CD14-positive monocyte (primary cell): ENCODE results near the gene SKIDA1. TPM values are rescaled to one million over a fixed set of nuclear protein-coding genes. Genes with fewer than 3 reads are reported as not detected.
A peak's percentile ranks its signal among the peaks of the same experiment; 100 is the strongest.

Source experiments
- DNase-seq, 3 donors: peaks; one replicate each; pipeline ENCODE4 v3.0.0-alpha.2; 2011 to 2022
- H2AFZ ChIP-seq: 2 replicates; pipeline ENCODE4 v1.6.0; 2012; ENCODE audit warnings: mild to moderate bottlenecking, low read depth, low read length, inconsistent platforms; ENCODE audit not compliant: insufficient read depth, poor library complexity, severe bottlenecking
- H3K27ac ChIP-seq, 2 donors: 1 replicate in 1 of 2; 2 replicates in 1 of 2; pipeline ENCODE4 v1.5.1; 2012 to 2013; ENCODE audit warnings: low read length in 2 of 2, control low read depth in 1 of 2, inconsistent platforms in 1 of 2, low read depth in 1 of 2, mild to moderate bottlenecking in 1 of 2
- H3K27me3 ChIP-seq, 2 donors: one replicate each; pipeline versions ENCODE4 v1.6.0 to v1.6.1; 2011 to 2013; ENCODE audit warnings: low read length in 2 of 2; ENCODE audit not compliant: control insufficient read depth in 2 of 2, insufficient read depth in 2 of 2
- H3K36me3 ChIP-seq, 2 donors: replicated peaks in 1 of 2; 1 replicate in 1 of 2; 2 replicates in 1 of 2; pipeline versions ENCODE4 v1.5.1 to v1.6.1; 2012 to 2013; ENCODE audit warnings: low read length in 2 of 2, control low read depth in 1 of 2, inconsistent platforms in 1 of 2, mild to moderate bottlenecking in 1 of 2; ENCODE audit not compliant: insufficient read depth in 2 of 2, control insufficient read depth in 1 of 2
- H3K4me1 ChIP-seq, 2 donors: 1 replicate in 1 of 2; 2 replicates in 1 of 2; pipeline versions ENCODE4 v1.5.1 to v1.6.1; 2012 to 2013; ENCODE audit warnings: low read length in 2 of 2, control low read depth in 1 of 2, inconsistent platforms in 1 of 2, mild to moderate bottlenecking in 1 of 2, moderate library complexity in 1 of 2; ENCODE audit not compliant: insufficient read depth in 2 of 2, control insufficient read depth in 1 of 2
- H3K4me2 ChIP-seq: replicated peaks from 2 replicates; pipeline ENCODE3; 2012; ENCODE audit warnings: low read length, moderate library complexity, mild to moderate bottlenecking; ENCODE audit not compliant: poor library complexity, severe bottlenecking; ENCODE audit errors: extremely low read depth
- H3K4me3 ChIP-seq, 3 experiments: fragments of 200-600 bp in 1 of 3; sonication (generic) in 1 of 3; replicated peaks in 1 of 3; 1 replicate in 2 of 3; 2 replicates in 1 of 3; pipeline ENCODE4 v1.5.1; 2011 to 2013; ENCODE audit warnings: low read length in 3 of 3, mild to moderate bottlenecking in 3 of 3, control low read depth in 2 of 3, low read depth in 2 of 3, inconsistent platforms in 1 of 3, moderate library complexity in 1 of 3
- H3K79me2 ChIP-seq: 2 replicates; pipeline ENCODE4 v1.6.0; 2012; ENCODE audit warnings: mild to moderate bottlenecking, control low read depth, inconsistent platforms, low read length, moderate library complexity; ENCODE audit not compliant: insufficient read depth
- H3K9ac ChIP-seq: 2 replicates; pipeline ENCODE4 v1.6.0; 2017; ENCODE audit warnings: low read length, mild to moderate bottlenecking; ENCODE audit not compliant: insufficient read depth, poor library complexity, severe bottlenecking
- H3K9me3 ChIP-seq, 2 donors: replicated peaks in 1 of 2; 1 replicate in 1 of 2; 2 replicates in 1 of 2; pipeline versions ENCODE4 v1.5.1 to v1.6.1; 2012 to 2013; ENCODE audit warnings: low read length in 2 of 2, control low read depth in 1 of 2; ENCODE audit not compliant: control insufficient read depth in 1 of 2, insufficient read depth in 1 of 2
- H4K20me1 ChIP-seq: 2 replicates; pipeline ENCODE4 v1.6.0; 2012; ENCODE audit warnings: mild to moderate bottlenecking, low read length, control low read depth, moderate library complexity; ENCODE audit not compliant: insufficient read depth
- H3K27ac Mint-ChIP-seq, 7 donors: one replicate each; pipeline ENCODE4 v1.8.0; 2020; ENCODE audit warnings: mild to moderate bottlenecking in 7 of 7, mixed read lengths in 7 of 7, moderate library complexity in 6 of 7, inconsistent platforms in 2 of 7
- H3K27me3 Mint-ChIP-seq, 3 donors: one replicate each; pipeline ENCODE4 v1.8.0; 2021 to 2022; ENCODE audit warnings: low read depth in 3 of 3, mild to moderate bottlenecking in 3 of 3, mixed read lengths in 3 of 3, moderate library complexity in 3 of 3, inconsistent platforms in 1 of 3
- H3K36me3 Mint-ChIP-seq, 2 donors: one replicate each; pipeline ENCODE4 v1.8.0; 2020; ENCODE audit warnings: mixed read lengths in 2 of 2, inconsistent platforms in 1 of 2, mild to moderate bottlenecking in 1 of 2
- H3K4me1 Mint-ChIP-seq: one replicate; pipeline ENCODE4 v1.8.0; 2020; ENCODE audit warnings: mild to moderate bottlenecking, mixed read lengths
- H3K4me3 Mint-ChIP-seq, 2 donors: one replicate each; pipeline ENCODE4 v1.8.0; 2020; ENCODE audit warnings: mild to moderate bottlenecking in 2 of 2, mixed read lengths in 2 of 2, moderate library complexity in 1 of 2
- H3K9me3 Mint-ChIP-seq, 7 donors: one replicate each; pipeline ENCODE4 v1.8.0; 2020 to 2022; ENCODE audit warnings: mixed read lengths in 7 of 7, mild to moderate bottlenecking in 6 of 7, moderate library complexity in 6 of 7, inconsistent platforms in 2 of 7
- CTCF ChIP-seq: fragments of 200-600 bp; IDR thresholded peaks from one replicate; pipeline ENCODE4 v1.8.0; 2022; ENCODE audit warnings: antibody characterized with exemption, mild to moderate bottlenecking
- WGBS: methylation state at CpG from one replicate; pipeline ENCODE4 v1.1.5; 2013; ENCODE audit warnings: missing lambda C conversion rate; ENCODE audit not compliant: insufficient coverage; 5-methylcytosine and 5-hydroxymethylcytosine counted together
- intact Hi-C, 2 donors: fragments of 100-400 bp; cut with micrococcal nuclease; formaldehyde crosslinking; loops; one replicate each; pipeline versions ENCODE4 v1.15.0 to v1.15.1; 2023
- polyA plus RNA-seq, 3 donors: library from polyadenylated mRNA; depleted of rRNA in 1 of 3; unstranded in 2 of 3; stranded (reverse) in 1 of 3; fragments of 300-500 nt in 2 of 3; fragments of >200 nt in 1 of 3; fragmentation: Illumina TruSeq in 2 of 3; gene quantifications; 1 replicate in 2 of 3; 2 replicates in 1 of 3; pipeline ENCODE4 v1.2.3, GENCODE V29; 2012 to 2021

Gene SKIDA1
- polyA plus RNA-seq, 3 donors: 0.04 to 0.15 TPM; not detected in 1

GRCh38 chr10:21488957-21489446 lies 36.5 kb downstream of the SKIDA1 start:
- intact Hi-C loops: no loop called here
- Histone ChIP-seq H3K4me1 (peaks cover 3% of the 10 kb centered on the region in 2 donors), H3K4me3 (no peak overlapping the region), H3K27me3 (peaks cover 0 to 5% of the 10 kb centered on the region in 2 donors), H4K20me1 (no peaks in the 10 kb centered on the region), H3K36me3 (no peaks in the 10 kb centered on the region), H3K9ac (no peak overlapping the region), H3K79me2 (no peaks in the 10 kb centered on the region), H3K27ac (no peak overlapping the region), H3K4me2 (no peak overlapping the region), H2AFZ (no peak overlapping the region), H3K9me3 (no peaks in the 10 kb centered on the region)
- peaks cover 0 to 1% of the 10 kb centered on the region in 2 donors for H3K36me3 Mint-ChIP-seq
- H3K9me3 Mint-ChIP-seq: peaks cover 0 to 9% (median 2%) of the 10 kb centered on the region in 7 donors
- no peak for DNase-seq
- H3K4me1 Mint-ChIP-seq: peaks cover 5% of the 10 kb centered on the region
- H3K27ac Mint-ChIP-seq: peak overlapping the region in 1 of 7 donors; percentile 76
- no CpG with 5 or more reads among the region's 5 CpGs for WGBS
- no peak overlapping the region for H3K4me3 Mint-ChIP-seq
- peaks cover 6 to 13% (median 9%) of the 10 kb centered on the region in 3 donors for H3K27me3 Mint-ChIP-seq
- TF ChIP-seq CTCF: no peak

GRCh38 chr10:21488246-21488956 lies 37.1 kb downstream of the SKIDA1 start:
- H3K9me3 ChIP-seq: no peaks in the 10 kb centered on the region
- 42% methylated on average over 4 of the region's 6 CpGs for WGBS
- H3K36me3 Mint-ChIP-seq: no peaks in the 10 kb centered on the region
- no peak for DNase-seq
- no peaks in the 10 kb centered on the region for H3K36me3 ChIP-seq
- H4K20me1 ChIP-seq: no peaks in the 10 kb centered on the region
- H3K27me3 ChIP-seq: no peaks in the 10 kb centered on the region
- no peak overlapping the region for H3K27ac Mint-ChIP-seq
- no peak overlapping the region for H3K27ac ChIP-seq
- H3K4me3 ChIP-seq: no peak overlapping the region
- intact Hi-C loops: no loop called here
- no peaks in the 10 kb centered on the region for H3K79me2 ChIP-seq
- peaks cover 2 to 7% (median 3%) of the 10 kb centered on the region in 3 donors for H3K27me3 Mint-ChIP-seq
- H2AFZ ChIP-seq: no peak overlapping the region
- TF ChIP-seq CTCF: no peak
- no peak overlapping the region for H3K4me3 Mint-ChIP-seq
- H3K9me3 Mint-ChIP-seq: peaks cover 0 to 7% (median 3%) of the 10 kb centered on the region in 7 donors
- no peaks in the 10 kb centered on the region for H3K4me1 ChIP-seq
- H3K9ac ChIP-seq: no peak overlapping the region
- H3K4me2 ChIP-seq: no peak overlapping the region
- H3K4me1 Mint-ChIP-seq: no peaks in the 10 kb centered on the region
